Endothelial cell of umbilical vein (primary cell): ENCODE results near the gene PTCH2. TPM values are rescaled to one million over a fixed set of nuclear protein-coding genes. Genes with fewer than 3 reads are reported as not detected.

ENCODE experiments used
- BruUV-seq: library from RNA; stranded (reverse); fragments of 400-500 nt; replicated peaks from 2 replicates; lab custom pipeline; 2021; lab: Mats Ljungman, UMichigan
- CTCF ChIA-PET: fragments of 300-600, 350-600 bp; sonication (Branson Sonifier 250); formaldehyde crosslinking; loops from one replicate; lab custom pipeline; 2021; ENCODE audit warnings: antibody characterized with exemption, inconsistent platforms; lab: Charles Lee
- POLR2A ChIA-PET: fragments of 300-600, 350-600 bp; sonication (Branson Sonifier 250); formaldehyde crosslinking; loops from one replicate; lab custom pipeline; 2021; ENCODE audit warnings: antibody characterized with exemption, inconsistent platforms; lab: Charles Lee
- DNase-seq: peaks from one replicate; pipeline ENCODE4 v3.0.0-alpha.2; 2011; ENCODE audit warnings: low read depth, low spot score
- FAIRE-seq: peaks from 2 replicates; lab custom pipeline; 2011; peaks lifted over from hg19 to GRCh38; lab: Jason Lieb, UNC
- H2AFZ ChIP-seq: 2 replicates; pipeline ENCODE4 v1.6.0; 2012; ENCODE audit warnings: low read depth, low read length, control low read depth, inconsistent platforms
- H3K27ac ChIP-seq: 2 replicates; pipeline ENCODE4 v1.5.1; 2011; ENCODE audit warnings: low read depth, mild to moderate bottlenecking, control low read depth, low read length, moderate library complexity; ENCODE audit not compliant: insufficient read depth
- H3K27me3 ChIP-seq, 2 experiments: 2 replicates each; pipeline versions ENCODE4 v1.6.0 to v1.6.1; 2011; ENCODE audit warnings: low read length in 2 of 2, mixed read lengths in 1 of 2; ENCODE audit not compliant: control insufficient read depth in 2 of 2, insufficient read depth in 2 of 2
- H3K36me3 ChIP-seq, 2 experiments: 2 replicates in 1 of 2; 3 replicates in 1 of 2; pipeline ENCODE4 v1.5.1; 2011; ENCODE audit warnings: low read length in 2 of 2, mild to moderate bottlenecking in 1 of 2, moderate library complexity in 1 of 2; ENCODE audit not compliant: control insufficient read depth in 2 of 2, insufficient read depth in 2 of 2; ENCODE audit errors: extremely low read depth in 1 of 2
- H3K4me1 ChIP-seq: 3 replicates; pipeline ENCODE4 v1.5.1; 2011; ENCODE audit warnings: mild to moderate bottlenecking, low read length; ENCODE audit not compliant: control insufficient read depth, insufficient read depth; ENCODE audit errors: extremely low read depth
- H3K4me2 ChIP-seq: 2 replicates; pipeline ENCODE4 v1.6.1; 2011; ENCODE audit warnings: low read length, control low read depth, mixed read lengths; ENCODE audit not compliant: insufficient read depth
- H3K4me3 ChIP-seq, 3 experiments: fragments of 200-600 bp in 1 of 3; sonication (generic), shearing (Covaris generic) in 1 of 3; replicated peaks in 1 of 3; 2 replicates each; pipeline ENCODE4 v1.5.1; 2011 to 2016; ENCODE audit warnings: control low read depth in 3 of 3, low read length in 3 of 3, mild to moderate bottlenecking in 2 of 3, inconsistent platforms in 1 of 3, low read depth in 1 of 3, moderate library complexity in 1 of 3; ENCODE audit not compliant: insufficient read depth in 1 of 3
- H3K79me2 ChIP-seq: 2 replicates; pipeline ENCODE4 v1.6.0; 2012; ENCODE audit warnings: low read length, inconsistent platforms; ENCODE audit not compliant: control insufficient read depth, insufficient read depth
- H3K9ac ChIP-seq: replicated peaks from 2 replicates; pipeline ENCODE3; 2011; ENCODE audit warnings: low read length, control low read depth; ENCODE audit not compliant: insufficient read depth; ENCODE audit errors: extremely low read depth
- H3K9me1 ChIP-seq: replicated peaks from 3 replicates; pipeline ENCODE4 v1.6.0; 2011; ENCODE audit warnings: mild to moderate bottlenecking, low read length; ENCODE audit not compliant: control insufficient read depth, insufficient read depth; ENCODE audit errors: extremely low read depth
- H3K9me3 ChIP-seq: replicated peaks from 2 replicates; pipeline ENCODE4 v1.5.1; 2012; ENCODE audit warnings: low read length, inconsistent platforms; ENCODE audit not compliant: control insufficient read depth, insufficient read depth
- H4K20me1 ChIP-seq: replicated peaks from 2 replicates; pipeline ENCODE3; 2011; ENCODE audit warnings: mild to moderate bottlenecking, low read length; ENCODE audit not compliant: control insufficient read depth, insufficient read depth; ENCODE audit errors: extremely low read depth
- EZH2 ChIP-seq: IDR thresholded peaks from 2 replicates; pipeline ENCODE4 v1.6.1; 2012; ENCODE audit warnings: borderline replicate concordance, low read depth, mild to moderate bottlenecking, moderate library complexity, low read length, inconsistent platforms; ENCODE audit not compliant: severe bottlenecking
- GATA2 ChIP-seq: IDR thresholded peaks from 2 replicates; pipeline ENCODE4 v1.7.0; 2011; ENCODE audit warnings: low read depth, mild to moderate bottlenecking, moderate library complexity, mixed read lengths, low read length; ENCODE audit not compliant: insufficient read length, insufficient read depth
- POLR2A ChIP-seq: IDR thresholded peaks from 2 replicates; pipeline ENCODE4 v1.6.1; 2012; ENCODE audit warnings: low read depth, mild to moderate bottlenecking, control low read depth, low read length
- dilution Hi-C: fragments of 300-500 bp; cut with MboI; formaldehyde crosslinking; loops from one replicate; pipeline ENCODE4 v1.15.0; 2019; ENCODE audit warnings: low sequenced_read_pairs; ENCODE audit not compliant: extremely low pct_ligation_motif_present
- intact Hi-C: fragments of 100-400 bp; cut with micrococcal nuclease; formaldehyde crosslinking; loops from one replicate; pipeline ENCODE4 v1.10.0; 2022
- polyA plus RNA-seq, 4 experiments: library from polyadenylated mRNA; depleted of rRNA in 3 of 4; stranded (reverse) in 3 of 4; unstranded in 1 of 4; fragments of >200 nt; gene quantifications; 2 replicates each; pipeline versions ENCODE4 v1.2.1 to v1.2.3, GENCODE V29; 2011 to 2012; ENCODE audit warnings: missing spikeins in 1 of 4
- total RNA-seq: library from RNA; stranded (reverse); gene quantifications from 2 replicates; pipeline ENCODE4 v1.2.3, GENCODE V29; 2021
- TF ChIP-seq, protein P1 (sequence below): IDR thresholded peaks from 2 replicates; pipeline ENCODE4 v1.6.1; 2011; ENCODE audit not compliant: insufficient read depth, insufficient read length

Gene PTCH2
- total and polyA plus RNA-seq, 2 donors (not counting 3 experiments of a cell fraction or from before 2014, with no cell fraction given): 1.8 TPM

DNA sequence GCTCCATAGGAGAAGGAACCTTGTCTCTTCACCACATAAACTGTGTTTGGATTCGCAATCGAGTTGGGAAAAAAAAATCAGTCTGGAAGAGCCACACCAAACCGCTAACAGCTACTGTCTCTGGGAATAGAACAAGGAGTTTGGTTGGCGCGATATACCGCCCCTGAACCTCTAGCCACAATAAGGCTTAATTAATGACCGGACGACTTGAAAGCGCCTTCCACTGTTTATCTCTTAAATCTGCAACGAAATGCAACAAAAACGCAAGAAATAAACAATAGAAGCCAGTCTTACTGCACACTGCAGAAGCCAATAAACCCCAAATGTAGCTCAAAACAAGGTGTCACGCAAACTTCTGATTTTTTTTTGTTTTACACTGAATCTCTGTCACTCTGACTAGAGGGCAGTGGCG lies 23.9 kb downstream of the PTCH2 start:
- BruUV-seq: no TSS peak

DNA sequence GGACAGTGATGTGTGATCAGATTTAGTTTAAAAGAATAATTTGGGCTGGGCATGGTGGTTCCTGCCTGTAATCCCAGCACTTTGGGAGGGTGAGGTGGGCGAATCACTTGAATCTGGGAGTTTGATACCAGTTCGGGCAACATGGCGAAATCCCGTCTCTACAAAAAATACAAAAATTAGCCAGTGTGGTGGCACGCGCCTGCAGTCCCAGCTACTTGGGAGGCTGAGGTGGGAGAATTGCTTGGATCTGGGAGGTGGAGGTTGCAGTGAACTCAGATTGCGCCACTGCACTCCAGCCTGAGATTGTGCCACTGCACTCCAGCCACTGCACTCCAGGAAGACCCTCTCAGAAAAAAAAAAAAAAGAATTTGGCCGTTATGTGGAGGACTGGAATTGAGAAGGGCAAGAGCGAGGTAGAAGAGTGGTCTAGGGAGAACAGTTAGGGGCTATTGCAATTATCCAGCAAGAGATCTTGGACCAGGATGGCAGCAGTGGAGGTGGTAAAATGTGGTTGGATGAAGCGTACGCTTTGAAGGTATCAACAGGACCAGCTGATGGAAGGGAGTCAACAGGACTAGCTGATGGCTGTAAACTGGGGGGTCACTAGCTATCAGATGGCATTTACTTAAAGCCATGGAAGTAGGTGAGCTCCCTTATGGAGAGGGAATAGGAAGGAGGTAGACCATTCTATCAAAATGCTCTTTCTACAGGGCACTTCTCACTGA lies 25.1 kb downstream of the PTCH2 start:
- Histone ChIP-seq H3K36me3 (peaks cover 7 to 9% of the 10 kb centered on the region in 2 experiments), H3K27ac (no peak overlapping the region), H3K27me3 (no peaks in the 10 kb centered on the region), H3K79me2 (no peaks in the 10 kb centered on the region), H2AFZ (no peak overlapping the region), H3K9me1 (no peaks in the 10 kb centered on the region), H3K4me2 (no peak overlapping the region), H3K4me3 (no peak overlapping the region), H4K20me1 (no peaks in the 10 kb centered on the region), H3K9me3 (no peaks in the 10 kb centered on the region), H3K4me1 (peaks cover 12% of the 10 kb centered on the region), H3K9ac (no peak overlapping the region)
- ChIA-PET POLR2A (interaction anchor here (0.9 to 7.3 kb wide), 6 partner anchors 9 to 522 kb away, joined by 3 to 97 read pairs (median 9); partner anchors contain the start of genes BTBD19, DYNLT4, MUTYH and PLK3), CTCF (interaction anchor here (1.5 to 7.1 kb wide), 7 partner anchors 8 to 89 kb away, joined by 3 to 57 read pairs (median 5); partner anchors contain the start of genes BTBD19 and PLK3)
- intact Hi-C loops (no loop called here), dilution Hi-C loops (no loop called here)
- no peak for TF ChIP-seq EZH2
- peak; percentile 61 for TF ChIP-seq POLR2A
- BruUV-seq: no TSS peak
- no peak for FAIRE-seq
- DNase-seq: no peak

More for the DNA sequence above, 23.9 kb downstream of the PTCH2 start:
- dilution Hi-C loops: no loop called here
- H3K27ac ChIP-seq: peak overlapping the region; percentile 91
- DNase-seq (peak; percentile 76), FAIRE-seq (no peak)
- H3K9me1 ChIP-seq: no peaks in the 10 kb centered on the region
- CTCF ChIA-PET: interaction anchor here (0.6 to 7.1 kb wide), 10 partner anchors 10 to 192 kb away, joined by 3 to 57 read pairs (median 6); partner anchors contain the start of genes BEST4, BTBD19, HECTD3 and PLK3
- H3K9me3 ChIP-seq: no peaks in the 10 kb centered on the region
- no peak overlapping the region for H2AFZ ChIP-seq
- H3K79me2 ChIP-seq: no peaks in the 10 kb centered on the region
- no peaks in the 10 kb centered on the region for H4K20me1 ChIP-seq
- H3K4me2 ChIP-seq: peak overlapping the region; percentile 86
- H3K4me1 ChIP-seq: peaks cover 10% of the 10 kb centered on the region
- peak overlapping the region; percentile 90 for H3K9ac ChIP-seq
- POLR2A ChIA-PET: interaction anchor here (0.6 to 7.3 kb wide), 19 partner anchors 11 to 521 kb away, joined by 3 to 97 read pairs (median 5); partner anchors contain the start of genes BEST4, BTBD19, DYNLT4 and EIF2B3
- peak overlapping the region; percentile 12 to 62 (median 20) for H3K4me3 ChIP-seq
- no peaks in the 10 kb centered on the region for H3K27me3 ChIP-seq
- peak; percentile 56 for TF ChIP-seq GATA2
- TF ChIP-seq, protein P1, sequence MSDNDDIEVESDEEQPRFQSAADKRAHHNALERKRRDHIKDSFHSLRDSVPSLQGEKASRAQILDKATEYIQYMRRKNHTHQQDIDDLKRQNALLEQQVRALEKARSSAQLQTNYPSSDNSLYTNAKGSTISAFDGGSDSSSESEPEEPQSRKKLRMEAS: no peak
- peaks cover 7 to 9% of the 10 kb centered on the region in 2 experiments for H3K36me3 ChIP-seq
- intact Hi-C loops: loop anchor here (1.0 kb wide), 5 partner anchors 8 to 89 kb away; partner anchors contain the start of gene DYNLT4
